ENCODE results near the gene PRPSAP1.
"Not testable (repeated sequence)": the region's sequence is repeated elsewhere in the genome, so short reads cannot be mapped to it uniquely, and the experiment has no call there.

DNA sequence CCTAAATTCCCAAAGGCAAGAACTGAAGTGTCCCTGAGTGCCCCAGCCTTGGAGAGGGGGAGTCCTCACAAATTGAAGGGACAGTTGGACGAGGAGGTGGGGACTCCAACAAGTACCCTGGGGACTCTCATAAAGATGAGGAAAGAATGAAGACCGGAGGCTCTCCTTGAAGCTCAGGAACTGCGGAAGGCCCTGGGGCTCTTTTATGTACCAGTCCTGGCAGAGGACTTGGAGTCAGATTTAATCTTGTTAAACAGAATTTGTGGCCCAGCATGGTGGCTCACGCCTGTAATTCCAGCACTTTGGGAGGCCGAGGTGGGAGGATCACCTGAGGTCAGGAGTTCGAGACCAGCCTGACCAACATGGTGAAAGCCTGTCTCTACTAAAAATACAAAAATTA is 6.1 kb upstream of the PRPSAP1 start:
- not testable (repeated sequence) for TF ChIP-seq ESRRG (CRISPR knock-in tag; IDR thresholded peaks at IDR 0.05); ZFP3 (CRISPR knock-in tag; IDR thresholded peaks at IDR 0.05); ARNTL (CRISPR knock-in tag; IDR thresholded peaks at IDR 0.05; ENCODE audit: borderline replicate concordance, low read depth); SNAI2 (CRISPR knock-in tag; IDR thresholded peaks at IDR 0.05); ZC3H10 (CRISPR knock-in tag; IDR thresholded peaks at IDR 0.05); ZNF70 (CRISPR knock-in tag; IDR thresholded peaks at IDR 0.05); ISL1 (CRISPR knock-in tag; IDR thresholded peaks at IDR 0.05); ZNF565 (CRISPR knock-in tag; conservative IDR thresholded peaks at IDR 0.05; ENCODE audit: low read depth)
- TF ChIP-seq, protein P1, sequence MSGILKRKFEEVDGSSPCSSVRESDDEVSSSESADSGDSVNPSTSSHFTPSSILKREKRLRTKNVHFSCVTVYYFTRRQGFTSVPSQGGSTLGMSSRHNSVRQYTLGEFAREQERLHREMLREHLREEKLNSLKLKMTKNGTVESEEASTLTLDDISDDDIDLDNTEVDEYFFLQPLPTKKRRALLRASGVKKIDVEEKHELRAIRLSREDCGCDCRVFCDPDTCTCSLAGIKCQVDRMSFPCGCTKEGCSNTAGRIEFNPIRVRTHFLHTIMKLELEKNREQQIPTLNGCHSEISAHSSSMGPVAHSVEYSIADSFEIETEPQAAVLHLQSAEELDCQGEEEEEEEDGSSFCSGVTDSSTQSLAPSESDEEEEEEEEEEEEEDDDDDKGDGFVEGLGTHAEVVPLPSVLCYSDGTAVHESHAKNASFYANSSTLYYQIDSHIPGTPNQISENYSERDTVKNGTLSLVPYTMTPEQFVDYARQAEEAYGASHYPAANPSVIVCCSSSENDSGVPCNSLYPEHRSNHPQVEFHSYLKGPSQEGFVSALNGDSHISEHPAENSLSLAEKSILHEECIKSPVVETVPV (CRISPR knock-in tag; IDR thresholded peaks at IDR 0.05), result not testable (repeated sequence)

Data from SK-N-SH treated with all-trans-retinoic acid at 6 μM for 48 hours (cell line).